Stimulated activated CD8-positive, alpha-beta memory T cell treated with anti-CD3 and anti-CD28 coated beads, Interleukin-4, amount 100 ng/mL, for 48 hours (primary cell): Measurements from ENCODE around the gene MT1X.
"Not testable (repeated sequence)": the region's sequence is repeated elsewhere in the genome, so short reads cannot be mapped to it uniquely, and the experiment has no call there.

ENCODE experiments used
- DNase-seq: peaks from one replicate; pipeline ENCODE4 v3.0.0-alpha.2; 2020

MT1X gene

DNA sequence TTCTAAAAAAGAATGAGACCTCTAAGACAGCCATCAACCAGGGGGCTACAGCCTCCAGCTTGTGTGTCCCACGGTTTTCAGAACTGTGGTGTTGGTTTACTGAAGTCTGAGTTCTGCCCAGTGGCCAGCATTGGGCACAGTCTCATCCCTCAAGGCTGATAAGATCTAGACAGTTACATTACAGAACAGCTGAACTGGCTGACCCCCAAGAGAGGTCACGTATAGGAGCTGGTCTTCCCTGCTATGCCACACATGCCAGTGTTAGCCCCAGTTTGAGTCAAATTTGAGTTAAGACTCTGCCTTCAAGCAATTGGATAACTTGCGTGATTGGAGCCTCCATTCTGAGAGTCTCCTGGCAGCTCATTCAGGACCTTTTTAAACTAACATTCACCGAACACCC is 32.9 kb downstream of the MT1X start:
- DNase-seq, result peak; percentile 20

DNA sequence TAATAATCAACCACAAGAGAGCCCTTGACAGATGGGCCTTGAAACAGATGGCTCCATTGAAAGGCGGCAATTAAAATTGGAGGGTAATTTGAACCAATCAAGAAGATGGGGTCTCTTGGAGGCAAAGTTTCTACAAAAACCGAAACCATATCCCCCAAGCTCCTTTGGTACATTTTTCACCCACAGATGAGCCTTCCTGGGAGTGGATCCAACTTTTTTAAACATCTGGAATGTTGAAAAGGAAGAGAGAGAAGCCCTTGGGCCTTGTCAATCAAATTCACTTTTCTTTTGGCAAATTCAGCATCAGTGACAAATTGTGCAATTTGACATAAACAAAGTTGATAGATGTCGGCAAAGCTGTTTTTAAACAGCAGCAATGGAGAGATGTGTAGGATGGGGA is 34.5 kb downstream of the MT1X start:
- DNase-seq, result no peak

- DNase-seq, result not testable (repeated sequence)
Observed at GRCh38 chr16:56717532-56717931, 35.3 kb downstream of the MT1X start.

- DNase-seq, result no peak
Observed at GRCh38 chr16:56722200-56722842, 40.1 kb downstream of the MT1X start.

DNA sequence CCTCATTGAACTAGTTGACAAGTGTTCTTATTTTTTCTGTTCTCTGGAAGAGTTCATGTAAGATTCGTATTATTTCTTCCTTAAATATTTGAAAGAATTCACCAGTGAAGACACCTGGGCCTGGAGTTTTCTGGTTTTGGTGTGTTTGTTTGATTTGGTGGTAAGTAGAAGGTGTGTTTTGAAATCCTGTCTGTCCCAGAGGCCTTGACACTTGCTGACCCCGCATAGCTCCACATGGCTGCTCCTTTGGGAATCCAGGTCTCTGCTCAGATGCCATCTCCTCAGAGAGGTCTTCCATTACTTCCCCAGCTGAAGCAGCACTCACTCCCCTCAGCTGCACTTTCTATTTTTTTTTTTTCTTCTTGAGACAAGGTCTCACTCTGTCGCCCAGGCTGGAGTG is 41.9 kb downstream of the MT1X start:
- peak; percentile 7 for DNase-seq

DNA sequence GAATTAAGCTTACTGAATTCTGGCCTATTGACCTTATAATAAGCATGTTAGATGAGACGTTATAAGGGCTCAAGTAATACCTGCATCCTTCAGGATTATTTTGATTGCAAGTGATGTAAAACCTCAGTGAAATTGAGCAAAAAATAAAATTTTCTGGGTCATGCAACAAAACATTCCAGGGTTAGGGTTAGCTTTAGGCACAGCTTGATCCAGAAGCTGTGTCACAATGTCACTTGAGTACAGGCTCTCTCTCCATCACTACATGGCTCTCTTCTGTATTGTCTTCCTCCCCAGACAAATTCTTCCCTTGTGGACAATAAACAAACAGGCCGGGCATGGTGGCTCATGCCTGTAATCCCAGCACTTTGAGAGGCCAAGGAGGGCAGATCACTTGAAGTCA is 44.0 kb downstream of the MT1X start:
- DNase-seq, result no peak

GRCh38 chr16:56726926-56727325 is 44.7 kb downstream of the MT1X start:
- no peak for DNase-seq

GRCh38 chr16:56728027-56728426 is 45.8 kb downstream of the MT1X start:
- DNase-seq, result no peak

DNA sequence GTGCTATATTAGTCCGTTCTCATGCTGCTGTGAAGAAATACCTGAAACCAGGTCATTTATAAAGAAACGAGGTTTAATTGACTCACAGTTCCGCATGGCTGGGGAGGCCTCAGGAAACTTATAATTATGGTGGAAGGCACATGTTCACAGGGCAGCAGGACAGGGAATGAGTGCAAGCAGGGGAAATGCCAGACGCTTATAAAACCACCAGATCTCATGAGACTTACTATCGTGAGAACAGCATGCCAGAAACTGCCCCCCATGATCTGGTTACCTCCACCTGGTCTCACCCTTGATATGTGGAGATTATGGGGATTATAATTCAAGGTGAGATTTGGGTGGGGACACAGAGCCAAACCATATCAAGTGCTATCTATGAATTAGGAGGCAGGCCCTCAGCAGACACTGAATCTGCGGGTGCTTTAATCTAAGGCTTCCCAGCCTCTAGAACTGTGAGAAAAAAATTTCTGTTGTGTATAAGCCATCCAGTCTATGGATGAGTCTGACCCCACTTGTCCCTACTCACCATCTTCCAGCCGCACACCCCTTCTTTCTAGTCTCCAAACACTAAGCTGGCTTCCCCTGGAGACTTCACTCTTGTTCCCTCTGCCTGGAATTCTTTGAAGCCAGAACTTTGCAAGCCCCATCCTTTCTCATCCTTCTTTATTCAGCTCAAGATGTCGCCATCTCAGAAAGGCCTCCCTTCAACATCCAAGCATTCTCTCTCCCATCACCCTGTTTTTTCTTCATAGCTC is 46.9 kb downstream of the MT1X start:
- DNase-seq, result no peak

GRCh38 chr16:56729735-56730662 is 47.7 kb downstream of the MT1X start, which contains the start of gene NUP93:
Gene NUP93 (plus strand): TSS chr16:56730129. CDS start chr16:56748248, 18,119 bp downstream.
- DNase-seq, result peak; percentile 91

GRCh38 chr16:56732366-56732765 is 50.1 kb downstream of the MT1X start:
- DNase-seq, result no peak

DNA sequence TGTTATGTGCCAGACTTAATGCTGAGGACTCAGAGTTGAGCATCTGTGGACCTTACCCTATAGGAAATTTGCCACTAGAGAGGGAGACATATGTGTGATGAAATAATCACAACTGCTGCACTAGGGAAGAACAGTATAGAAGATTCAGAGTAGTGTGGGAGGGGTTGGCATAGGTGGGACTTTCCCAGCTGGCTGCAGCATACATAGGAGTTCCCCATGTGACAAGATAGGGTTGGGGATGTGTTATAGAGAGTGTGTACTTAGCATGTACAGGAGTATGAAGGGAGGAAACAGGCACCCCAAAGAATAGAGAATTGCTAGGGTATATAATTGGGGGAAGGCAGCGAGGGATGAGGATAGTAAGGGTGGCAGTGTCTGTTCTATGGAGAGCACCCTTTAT is 50.6 kb downstream of the MT1X start:
- peak; percentile 43 for DNase-seq
